ENCODE data around the gene ELMO3. TPM values are rescaled to one million over a fixed set of nuclear protein-coding genes. Genes with fewer than 3 reads are reported as not detected.

The ELMO3 gene, protein sequence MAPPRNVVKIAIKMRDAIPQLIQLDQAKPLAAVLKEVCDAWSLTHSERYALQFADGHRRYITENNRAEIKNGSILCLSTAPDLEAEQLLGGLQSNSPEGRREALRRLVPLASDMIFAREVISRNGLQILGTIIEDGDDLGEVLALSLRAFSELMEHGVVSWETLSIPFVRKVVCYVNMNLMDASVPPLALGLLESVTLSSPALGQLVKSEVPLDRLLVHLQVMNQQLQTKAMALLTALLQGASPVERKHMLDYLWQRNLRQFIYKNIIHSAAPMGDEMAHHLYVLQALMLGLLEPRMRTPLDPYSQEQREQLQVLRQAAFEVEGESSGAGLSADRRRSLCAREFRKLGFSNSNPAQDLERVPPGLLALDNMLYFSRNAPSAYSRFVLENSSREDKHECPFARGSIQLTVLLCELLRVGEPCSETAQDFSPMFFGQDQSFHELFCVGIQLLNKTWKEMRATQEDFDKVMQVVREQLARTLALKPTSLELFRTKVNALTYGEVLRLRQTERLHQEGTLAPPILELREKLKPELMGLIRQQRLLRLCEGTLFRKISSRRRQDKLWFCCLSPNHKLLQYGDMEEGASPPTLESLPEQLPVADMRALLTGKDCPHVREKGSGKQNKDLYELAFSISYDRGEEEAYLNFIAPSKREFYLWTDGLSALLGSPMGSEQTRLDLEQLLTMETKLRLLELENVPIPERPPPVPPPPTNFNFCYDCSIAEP
- total RNA-seq: 10 to 100 TPM; 14.6 to 23.7 (median 23.0) TPM
- polyA plus RNA-seq: 10 to 100 TPM; 41.0 to 52.4 TPM

DNA sequence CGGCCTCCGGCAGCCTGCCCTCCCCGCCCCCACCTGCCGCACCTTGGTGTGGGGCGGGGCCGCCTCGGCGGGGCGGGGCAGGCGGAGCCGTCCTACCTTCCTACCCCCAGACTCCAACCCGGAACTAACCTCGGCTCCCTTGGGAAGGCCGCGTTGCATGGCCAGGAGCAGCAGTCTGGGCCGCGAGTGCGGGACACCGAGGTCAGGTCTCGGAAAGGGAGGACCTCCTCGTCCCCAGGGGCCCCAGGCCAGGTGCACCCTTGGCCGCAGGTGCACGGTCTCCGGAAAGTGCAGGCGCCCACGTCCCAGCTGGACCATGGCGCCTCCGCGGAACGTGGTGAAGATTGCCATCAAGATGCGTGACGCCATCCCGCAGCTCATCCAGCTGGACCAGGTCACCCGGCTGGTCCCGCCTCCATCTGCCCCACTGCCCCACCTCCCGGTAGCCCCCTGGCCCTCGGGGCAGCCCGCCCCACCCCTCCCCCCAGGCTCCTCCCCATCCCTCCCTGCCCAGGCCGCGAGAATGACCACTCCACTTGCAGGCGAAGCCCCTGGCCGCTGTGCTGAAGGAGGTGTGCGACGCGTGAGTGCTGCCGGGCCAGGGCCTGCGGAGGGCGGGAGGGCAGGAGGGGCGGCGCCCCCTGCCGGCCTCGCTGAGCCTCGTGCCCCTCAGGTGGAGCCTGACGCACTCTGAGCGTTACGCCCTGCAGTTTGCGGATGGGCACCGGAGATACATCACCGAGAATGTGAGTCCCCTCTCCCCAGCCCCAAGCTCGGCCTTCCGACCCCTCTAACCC is at the start of gene ELMO3:
Gene ELMO3, plus strand, starts transcription at position 121 of the 797 bp plus-strand sequence. Its CDS starts 196 bp downstream, at position 317.
- no peak for FAIRE-seq
- TF ChIP-seq, protein P1, sequence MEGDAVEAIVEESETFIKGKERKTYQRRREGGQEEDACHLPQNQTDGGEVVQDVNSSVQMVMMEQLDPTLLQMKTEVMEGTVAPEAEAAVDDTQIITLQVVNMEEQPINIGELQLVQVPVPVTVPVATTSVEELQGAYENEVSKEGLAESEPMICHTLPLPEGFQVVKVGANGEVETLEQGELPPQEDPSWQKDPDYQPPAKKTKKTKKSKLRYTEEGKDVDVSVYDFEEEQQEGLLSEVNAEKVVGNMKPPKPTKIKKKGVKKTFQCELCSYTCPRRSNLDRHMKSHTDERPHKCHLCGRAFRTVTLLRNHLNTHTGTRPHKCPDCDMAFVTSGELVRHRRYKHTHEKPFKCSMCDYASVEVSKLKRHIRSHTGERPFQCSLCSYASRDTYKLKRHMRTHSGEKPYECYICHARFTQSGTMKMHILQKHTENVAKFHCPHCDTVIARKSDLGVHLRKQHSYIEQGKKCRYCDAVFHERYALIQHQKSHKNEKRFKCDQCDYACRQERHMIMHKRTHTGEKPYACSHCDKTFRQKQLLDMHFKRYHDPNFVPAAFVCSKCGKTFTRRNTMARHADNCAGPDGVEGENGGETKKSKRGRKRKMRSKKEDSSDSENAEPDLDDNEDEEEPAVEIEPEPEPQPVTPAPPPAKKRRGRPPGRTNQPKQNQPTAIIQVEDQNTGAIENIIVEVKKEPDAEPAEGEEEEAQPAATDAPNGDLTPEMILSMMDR (IDR thresholded peaks at IDR 0.05): peak; percentile 40 to 59 (median 52)
- Histone ChIP-seq H3K4me1 (no peaks in the 10 kb centered on the region), H3K36me3 (peaks cover 0 to 53% (median 19%) of the 10 kb centered on the region in 3 donors), H3K4me3 (peak within 1 kb of the TSS; percentile 60 to 77 (median 66)), H3K9me3 (no peaks in the 10 kb centered on the region), H3K27ac (peak within 1 kb of the TSS; percentile 72 to 79 (median 74)), H3K27me3 (no peaks in the 10 kb centered on the region)
- peak; percentile 72 to 91 (median 82) for DNase-seq
- intact Hi-C loops (cut with DNase I): no loop called here
- whole genome bisulfite sequencing, 2 donors: 11 to 13% methylated on average over 57 to 61 of the region's 61 CpGs
- ATAC-seq: peak; percentile 87 to 92 (median 89)

DNA sequence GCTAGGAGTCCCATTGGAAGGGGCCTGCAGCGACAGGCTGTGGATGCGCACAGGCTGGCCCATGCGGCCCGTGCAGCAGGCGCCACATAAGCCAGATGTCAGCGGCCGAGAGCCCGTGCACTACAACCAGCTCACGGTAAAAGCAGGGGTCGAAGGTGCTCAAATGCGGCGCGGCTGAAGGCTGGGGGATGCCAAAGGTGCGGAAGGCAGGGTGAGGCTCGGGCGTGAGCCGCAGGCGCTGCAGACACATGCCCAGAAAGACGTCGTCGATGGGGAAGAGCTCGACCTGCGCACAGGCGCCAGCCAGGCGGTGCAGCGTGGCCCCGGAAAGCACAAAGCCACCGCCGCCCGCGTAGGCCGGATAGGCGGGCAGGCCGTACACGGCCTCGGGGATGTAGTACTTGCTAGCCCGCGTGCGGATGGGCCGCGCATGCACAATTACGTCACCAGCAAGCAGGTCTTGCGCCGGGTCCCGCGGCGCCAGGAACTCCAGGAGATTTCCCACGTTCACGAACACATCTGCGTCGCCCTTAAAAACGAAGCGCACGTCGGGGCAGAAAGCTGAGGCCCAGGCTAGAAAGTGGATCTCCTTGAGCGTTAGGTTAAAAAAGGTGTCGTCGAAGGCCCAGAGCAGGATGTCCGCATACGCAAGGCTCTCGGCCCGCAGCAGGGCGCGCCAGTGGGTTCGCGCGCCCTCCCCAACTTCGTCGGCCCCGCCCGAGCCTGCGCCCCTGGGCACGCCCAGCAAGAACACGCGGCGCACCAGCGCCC is 49.5 kb upstream of the ELMO3 start:
- Histone ChIP-seq H3K9me3 (no peaks in the 10 kb centered on the region), H3K4me3 (no peak overlapping the region), H3K27me3 (no peaks in the 10 kb centered on the region), H3K36me3 (peaks cover 0 to 6% (median 4%) of the 10 kb centered on the region in 3 donors), H3K27ac (no peak overlapping the region), H3K4me1 (no peaks in the 10 kb centered on the region)
- TF ChIP-seq, protein P1 (IDR thresholded peaks at IDR 0.05): no peak
- no peak for ATAC-seq
- WGBS, 2 donors: 57 to 58% methylated on average over 76 to 77 of the region's 77 CpGs
- DNase-seq: peak in 1 of 6 donors; percentile 70
- no peak for FAIRE-seq
- intact Hi-C loops (cut with DNase I): loop anchor here in 2 of 3 donors (5.0 to 10.0 kb wide), 3 partner anchors 172 to 255 kb away; no protein-coding TSS in a partner anchor

DNA sequence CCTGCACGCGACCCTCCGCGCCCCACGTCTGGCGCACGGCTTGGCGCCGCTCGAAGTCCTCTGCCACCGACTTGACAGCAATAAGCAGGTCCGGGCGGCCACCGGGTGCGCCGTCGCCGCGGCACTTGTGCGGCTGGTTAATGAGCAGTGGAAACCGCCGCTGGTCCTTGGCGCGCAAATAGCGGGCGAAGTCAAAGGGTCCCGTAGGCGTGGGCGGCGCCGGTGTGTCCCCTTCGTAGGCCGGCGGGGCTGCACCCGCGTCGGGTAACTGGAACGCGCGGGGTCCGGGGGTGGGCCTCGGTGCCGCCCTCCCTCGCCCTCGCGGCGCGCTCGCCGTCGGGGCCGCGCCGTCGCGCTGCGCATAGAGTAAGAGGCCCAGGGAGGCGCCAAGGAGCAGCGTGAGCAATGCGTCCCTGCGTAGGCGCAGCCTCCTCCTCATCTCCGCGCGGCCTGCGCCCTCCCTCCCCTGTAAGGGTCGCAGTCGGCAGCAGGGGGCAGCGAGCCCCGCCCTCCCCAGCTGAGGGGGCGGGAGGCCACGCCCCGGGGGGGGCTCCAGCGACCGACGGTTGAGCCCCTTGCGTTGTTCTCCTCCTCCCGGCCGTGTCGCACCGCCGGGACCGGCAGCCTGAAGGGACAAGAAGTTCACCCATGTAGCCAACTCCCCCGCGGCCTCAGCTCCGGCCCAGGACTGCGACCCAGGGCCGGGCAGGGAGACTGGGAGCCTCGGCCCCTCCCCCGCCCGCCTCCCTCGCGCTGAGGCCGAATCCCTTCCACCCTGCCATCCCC is 48.7 kb upstream of the ELMO3 start:
- Histone ChIP-seq H3K27ac (peak overlapping the region; percentile 2 to 48 (median 40)), H3K4me3 (peak overlapping the region; percentile 37 to 61 (median 55)), H3K27me3 (no peaks in the 10 kb centered on the region), H3K36me3 (peaks cover 0 to 3% (median 0%) of the 10 kb centered on the region in 3 donors), H3K9me3 (no peaks in the 10 kb centered on the region), H3K4me1 (no peaks in the 10 kb centered on the region)
- ATAC-seq (peak; percentile 38 to 56 (median 53)), FAIRE-seq (no peak), DNase-seq (peak in 4 of 6 donors; percentile 36 to 78 (median 62))
- intact Hi-C loops (cut with DNase I): loop anchor here in 2 of 3 donors (5.0 to 10.0 kb wide), 2 partner anchors 173 to 175 kb away; no protein-coding TSS in a partner anchor
- WGBS, 2 donors: 6 to 8% methylated on average over 38 to 94 of the region's 94 CpGs
- TF ChIP-seq, protein P1 (IDR thresholded peaks at IDR 0.05): no peak

Data from pancreas (tissue), 10 donors.